ENCODE results near the gene GIGYF2. TPM values are rescaled to one million over a fixed set of nuclear protein-coding genes. Genes with fewer than 3 reads are reported as not detected.

Gene GIGYF2
- total RNA-seq, 1 experiment from 2014 or later: 71.1 TPM

DNA sequence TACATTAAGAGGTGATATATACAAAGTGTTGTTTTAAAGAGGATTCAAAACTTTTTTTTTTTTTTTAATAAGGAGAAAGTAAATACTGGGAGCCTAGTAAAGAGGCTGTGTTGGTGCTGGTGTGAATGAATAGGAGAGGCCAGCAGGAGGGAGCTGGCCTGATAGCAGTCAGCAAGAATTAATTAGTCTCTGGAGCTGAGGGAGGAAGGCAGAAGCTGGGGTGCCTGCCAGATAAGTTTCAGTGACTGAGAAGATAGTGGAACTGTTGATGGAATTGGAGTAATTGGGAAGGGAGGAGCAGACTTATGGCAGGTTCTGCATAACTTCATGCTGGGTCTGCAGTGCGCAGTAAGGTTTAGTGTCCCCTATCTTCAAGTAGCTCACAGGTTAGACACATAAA, 136.7 kb downstream of the GIGYF2 start:
- no TSS peak for BruUV-seq (replicated peaks)
- peak overlapping the region; percentile 27 for H3K27ac Mint-ChIP-seq (ENCODE audit: low read depth, unreplicated experiment)
- no peak for TF ChIP-seq CTCF (IDR thresholded peaks at IDR 0.05; ENCODE audit: unreplicated experiment)
- CTCF ChIA-PET: no interaction called here
- intact Hi-C loops (cut with micrococcal nuclease): no loop called here
- no peaks in the 10 kb centered on the region for H3K27me3 Mint-ChIP-seq (ENCODE audit: insufficient read depth, unreplicated experiment)
- no peaks in the 10 kb centered on the region for H3K9me3 Mint-ChIP-seq (ENCODE audit: unreplicated experiment)
- POLR2A ChIA-PET: interaction anchor here (0.6 to 1.2 kb wide), 2 partner anchors 14 to 217 kb away, joined by 3 read pairs; no protein-coding TSS in a partner anchor
- peaks cover 22% of the 10 kb centered on the region for H3K4me1 Mint-ChIP-seq (ENCODE audit: insufficient read depth, unreplicated experiment)
- no peak for DNase-seq (ENCODE audit: unreplicated experiment)
- no peak overlapping the region for H3K4me3 Mint-ChIP-seq (ENCODE audit: unreplicated experiment)
- peaks cover 77% of the 10 kb centered on the region for H3K36me3 Mint-ChIP-seq (ENCODE audit: insufficient read depth, unreplicated experiment)

DNA sequence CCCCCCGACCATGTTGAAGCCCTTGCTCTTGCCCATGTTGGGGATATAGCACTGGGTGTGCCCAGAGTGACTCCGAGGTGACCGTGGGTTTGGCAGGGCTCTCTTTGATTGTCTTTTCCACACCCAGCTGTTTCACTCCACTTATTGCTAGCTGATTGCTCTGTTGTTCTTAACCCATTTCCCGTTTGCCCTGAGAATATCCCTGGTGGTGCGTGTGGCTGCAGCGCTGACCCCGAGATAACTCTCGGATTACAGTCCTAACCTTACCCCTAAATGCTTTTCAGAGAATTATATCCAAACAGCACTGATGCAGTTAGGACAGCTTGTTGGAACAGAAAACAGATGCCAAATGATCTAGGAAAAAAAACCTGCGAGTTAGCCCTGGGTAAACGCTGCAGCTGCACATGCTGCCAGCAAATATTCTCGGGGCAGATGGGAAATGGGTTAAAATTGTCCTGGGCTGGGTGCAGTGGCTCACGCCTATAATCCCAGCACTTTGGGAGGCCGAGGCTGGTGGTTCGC, 138.6 kb downstream of the GIGYF2 start:
- POLR2A ChIA-PET: no interaction called here
- Mint-ChIP-seq H3K4me1 (ENCODE audit: insufficient read depth, unreplicated experiment) (peaks cover 32% of the 10 kb centered on the region), H3K27me3 (ENCODE audit: insufficient read depth, unreplicated experiment) (no peaks in the 10 kb centered on the region), H3K9me3 (ENCODE audit: unreplicated experiment) (no peaks in the 10 kb centered on the region), H3K36me3 (ENCODE audit: insufficient read depth, unreplicated experiment) (peaks cover 85% of the 10 kb centered on the region), H3K4me3 (ENCODE audit: unreplicated experiment) (no peak overlapping the region), H3K27ac (ENCODE audit: low read depth, unreplicated experiment) (peak overlapping the region; percentile 15)
- intact Hi-C loops (cut with micrococcal nuclease): no loop called here
- CTCF ChIA-PET: interaction anchor here (1.1 to 1.4 kb wide), 2 partner anchors 17 to 218 kb away, joined by 3 to 6 read pairs; no protein-coding TSS in a partner anchor
- BruUV-seq (replicated peaks): no TSS peak
- DNase-seq (ENCODE audit: unreplicated experiment): no peak
- no peak for TF ChIP-seq CTCF (IDR thresholded peaks at IDR 0.05; ENCODE audit: unreplicated experiment)

- Mint-ChIP-seq H3K4me1 (ENCODE audit: insufficient read depth, unreplicated experiment) (peaks cover 32% of the 10 kb centered on the region), H3K9me3 (ENCODE audit: unreplicated experiment) (no peaks in the 10 kb centered on the region), H3K27me3 (ENCODE audit: insufficient read depth, unreplicated experiment) (no peaks in the 10 kb centered on the region), H3K4me3 (ENCODE audit: unreplicated experiment) (no peak overlapping the region), H3K27ac (ENCODE audit: low read depth, unreplicated experiment) (no peak overlapping the region), H3K36me3 (ENCODE audit: insufficient read depth, unreplicated experiment) (peaks cover 84% of the 10 kb centered on the region)
- BruUV-seq (replicated peaks): no TSS peak
- intact Hi-C loops (cut with micrococcal nuclease): no loop called here
- no peak for DNase-seq (ENCODE audit: unreplicated experiment)
- POLR2A ChIA-PET: interaction anchor here (0.6 kb wide), 1 partner anchor 49 kb away, joined by 3 read pairs; no protein-coding TSS in a partner anchor
- CTCF ChIA-PET: interaction anchor here (0.6 kb wide), 1 partner anchor 67 kb away, joined by 4 read pairs; no protein-coding TSS in a partner anchor
- TF ChIP-seq CTCF (IDR thresholded peaks at IDR 0.05; ENCODE audit: unreplicated experiment): no peak
Observed at GRCh38 chr2:232836934-232837333, 139.8 kb downstream of the GIGYF2 start.

GRCh38 chr2:232838406-232838874, 141.3 kb downstream of the GIGYF2 start:
- no TSS peak for BruUV-seq (replicated peaks)
- H3K36me3 Mint-ChIP-seq (ENCODE audit: insufficient read depth, unreplicated experiment): peaks cover 86% of the 10 kb centered on the region
- POLR2A ChIA-PET: no interaction called here
- TF ChIP-seq CTCF (IDR thresholded peaks at IDR 0.05; ENCODE audit: unreplicated experiment): no peak
- H3K9me3 Mint-ChIP-seq (ENCODE audit: unreplicated experiment): no peaks in the 10 kb centered on the region
- intact Hi-C loops (cut with micrococcal nuclease): no loop called here
- peak overlapping the region; percentile 55 for H3K27ac Mint-ChIP-seq (ENCODE audit: low read depth, unreplicated experiment)
- peaks cover 32% of the 10 kb centered on the region for H3K4me1 Mint-ChIP-seq (ENCODE audit: insufficient read depth, unreplicated experiment)
- no peaks in the 10 kb centered on the region for H3K27me3 Mint-ChIP-seq (ENCODE audit: insufficient read depth, unreplicated experiment)
- CTCF ChIA-PET: no interaction called here
- DNase-seq (ENCODE audit: unreplicated experiment): peak; percentile 22
- no peak overlapping the region for H3K4me3 Mint-ChIP-seq (ENCODE audit: unreplicated experiment)

Data from MCF 10A (cell line).